Liver (tissue), 9 donors: Measurements from ENCODE around the gene MAGEB17. TPM values are rescaled to one million over a fixed set of nuclear protein-coding genes. Genes with fewer than 3 reads are reported as not detected.

Experiments used
- DNase-seq: peaks from one replicate; pipeline ENCODE4 v3.0.0-alpha.2; 2017; ENCODE audit warnings: low spot score
- H3K27ac ChIP-seq, 2 donors: one replicate each; pipeline ENCODE4 v1.7.0; 2013; ENCODE audit warnings: inconsistent platforms in 2 of 2, low read length in 2 of 2, control low read depth in 1 of 2, low read depth in 1 of 2, mild to moderate bottlenecking in 1 of 2
- H3K27me3 ChIP-seq, 4 donors: one replicate each; pipeline versions ENCODE4 v1.6.1 to v1.7.0; 2013; ENCODE audit warnings: low read length in 3 of 4, inconsistent platforms in 1 of 4, mild to moderate bottlenecking in 1 of 4, moderate library complexity in 1 of 4; ENCODE audit not compliant: control insufficient read depth in 4 of 4, insufficient read depth in 4 of 4
- H3K36me3 ChIP-seq, 4 donors: one replicate each; pipeline versions ENCODE4 v1.6.1 to v1.7.0; 2013; ENCODE audit warnings: low read length in 3 of 4, mild to moderate bottlenecking in 3 of 4, low read depth in 1 of 4, moderate library complexity in 1 of 4; ENCODE audit not compliant: control insufficient read depth in 4 of 4, insufficient read depth in 3 of 4
- H3K4me1 ChIP-seq, 4 donors: one replicate each; pipeline versions ENCODE4 v1.6.1 to v1.7.0; 2013; ENCODE audit warnings: low read length in 3 of 4, mild to moderate bottlenecking in 3 of 4, moderate library complexity in 1 of 4; ENCODE audit not compliant: control insufficient read depth in 4 of 4, insufficient read depth in 4 of 4
- H3K4me3 ChIP-seq, 3 donors: one replicate each; pipeline versions ENCODE4 v1.6.1 to v1.7.0; 2013; ENCODE audit warnings: low read length in 3 of 3, control low read depth in 1 of 3, low read depth in 1 of 3, mild to moderate bottlenecking in 1 of 3
- H3K9ac ChIP-seq, 2 donors: one replicate each; pipeline ENCODE4 v1.7.0; 2013; ENCODE audit warnings: low read length in 2 of 2, mild to moderate bottlenecking in 2 of 2, moderate library complexity in 2 of 2, control low read depth in 1 of 2, low read depth in 1 of 2
- H3K9me3 ChIP-seq, 4 donors: one replicate each; pipeline versions ENCODE4 v1.6.1 to v1.7.0; 2013; ENCODE audit warnings: low read length in 3 of 4; ENCODE audit not compliant: control insufficient read depth in 4 of 4
- CTCF ChIP-seq: fragments of 150-350 bp; IDR thresholded peaks from 2 replicates; pipeline ENCODE4 v1.5.1; 2017; ENCODE audit warnings: improper control_type of control experiment, low read depth, low read length; ENCODE audit not compliant: missing input control
- EGR1 ChIP-seq, 2 donors: IDR thresholded peaks; 2 replicates each; pipeline ENCODE4 v1.6.1; 2016 to 2018; ENCODE audit warnings: antibody characterized with exemption in 2 of 2, low read depth in 2 of 2
- FOXA1 ChIP-seq: IDR thresholded peaks from 2 replicates; pipeline ENCODE4 v1.6.1; 2016; ENCODE audit warnings: antibody characterized with exemption
- HNF4A ChIP-seq, 2 donors: conservative IDR thresholded peaks; 2 replicates each; pipeline ENCODE4 v1.6.1; 2016; ENCODE audit warnings: antibody characterized with exemption in 2 of 2, mild to moderate bottlenecking in 2 of 2
- HNF4G ChIP-seq: IDR thresholded peaks from 2 replicates; pipeline ENCODE4 v1.6.1; 2016; ENCODE audit warnings: antibody characterized with exemption
- JUND ChIP-seq, 2 donors: IDR thresholded peaks; 2 replicates each; pipeline ENCODE4 v1.6.1; 2016; ENCODE audit warnings: antibody characterized with exemption in 2 of 2
- MAX ChIP-seq: IDR thresholded peaks from 2 replicates; pipeline ENCODE4 v1.6.1; 2016; ENCODE audit warnings: antibody characterized with exemption
- TAF1 ChIP-seq: conservative IDR thresholded peaks from 2 replicates; pipeline ENCODE4 v1.6.1; 2016; ENCODE audit warnings: antibody characterized with exemption, mild to moderate bottlenecking
- YY1 ChIP-seq: IDR thresholded peaks from 2 replicates; pipeline ENCODE4 v1.6.1; 2016; ENCODE audit warnings: antibody characterized with exemption, mild to moderate bottlenecking
- WGBS: extraction: QIAGEN DNeasy Blood & Tissue Kit; methylation state at CpG from one replicate; pipeline ENCODE4 v1.1.7; 2013; 5-methylcytosine and 5-hydroxymethylcytosine counted together
- polyA plus RNA-seq, 2 donors: library from polyadenylated mRNA; stranded (reverse) in 1 of 2; unstranded in 1 of 2; fragments of 200-250 nt in 1 of 2; fragments of >200 nt in 1 of 2; fragmentation: Nextera tagmentation in 1 of 2; extraction: Ambion mirVana in 1 of 2; gene quantifications; one replicate each; pipeline versions ENCODE4 v1.2.1 to v1.2.3, GENCODE V29; 2013 to 2015
- total RNA-seq, 2 donors: library from RNA; depleted of rRNA; stranded (reverse); fragments of >200 nt; gene quantifications; one replicate each; pipeline ENCODE4 v1.2.3, GENCODE V29; 2014
- TF ChIP-seq, protein P1 (sequence below): IDR thresholded peaks from 2 replicates; pipeline ENCODE4 v1.6.1; 2016; ENCODE audit warnings: antibody characterized with exemption, mild to moderate bottlenecking
- donor health status: healthy.
- donor health status: healthy.
- donor health status: healthy.
- donor health status: healthy.
- donor health status: healthy.

MAGEB17 gene
- total and polyA plus RNA-seq, 4 donors: not detected

DNA sequence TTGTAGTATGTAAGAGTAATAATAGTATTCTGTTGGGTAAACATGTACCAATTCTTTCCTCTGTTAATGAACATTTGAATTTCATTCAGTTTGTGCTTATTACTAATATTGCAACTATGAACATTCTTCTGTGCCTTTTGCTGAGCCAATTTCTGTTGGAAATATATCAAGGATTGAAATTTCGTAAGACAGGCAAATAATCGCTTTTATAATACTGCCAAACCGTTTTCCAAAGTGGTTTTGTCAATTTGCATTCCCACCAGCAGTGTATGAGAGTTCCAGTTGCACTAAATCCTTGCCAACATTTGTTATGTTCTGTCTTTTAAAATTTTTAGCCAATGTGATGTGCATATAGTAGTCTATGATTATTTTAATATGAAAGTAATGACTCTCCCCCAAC, 38.6 kb downstream of the MAGEB17 start:
- Histone ChIP-seq H3K9ac (no peak overlapping the region), H3K36me3 (no peaks in the 10 kb centered on the region), H3K9me3 (no peaks in the 10 kb centered on the region), H3K4me1 (peaks cover 0 to 3% (median 1%) of the 10 kb centered on the region in 4 donors), H3K27me3 (no peaks in the 10 kb centered on the region), H3K4me3 (no peak overlapping the region), H3K27ac (no peak overlapping the region)
- WGBS: 29% methylated on average over 3 of the region's 3 CpGs
- no peak for DNase-seq
- TF ChIP-seq HNF4A (conservative IDR thresholded peaks at IDR 0.05) (peak in 1 of 2 donors; percentile 20), EGR1 (IDR thresholded peaks at IDR 0.05; ENCODE audit: low read depth in 2 of 2) (no peak)

DNA sequence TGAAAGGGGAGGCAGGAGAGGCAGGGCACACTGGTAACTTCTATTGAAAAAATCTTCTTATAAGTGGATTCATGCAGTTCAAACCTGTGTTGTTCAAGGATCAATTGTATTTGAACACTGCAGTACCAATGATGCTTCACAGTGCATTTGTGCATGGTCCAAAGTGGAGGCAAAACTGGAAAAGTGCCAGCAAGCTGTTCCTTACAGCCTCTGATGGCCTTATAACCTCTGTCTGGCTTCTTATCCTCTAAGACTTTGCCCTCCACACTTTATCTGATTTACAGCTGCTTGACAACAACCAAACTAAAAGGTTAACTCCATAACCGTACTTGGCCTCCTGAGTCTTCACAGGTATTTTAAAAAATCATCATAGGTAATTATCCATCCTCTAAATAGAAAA, 40.4 kb downstream of the MAGEB17 start:
- no peak overlapping the region for H3K27ac ChIP-seq
- TF ChIP-seq JUND (IDR thresholded peaks at IDR 0.05): no peak
- TF ChIP-seq, protein P1, sequence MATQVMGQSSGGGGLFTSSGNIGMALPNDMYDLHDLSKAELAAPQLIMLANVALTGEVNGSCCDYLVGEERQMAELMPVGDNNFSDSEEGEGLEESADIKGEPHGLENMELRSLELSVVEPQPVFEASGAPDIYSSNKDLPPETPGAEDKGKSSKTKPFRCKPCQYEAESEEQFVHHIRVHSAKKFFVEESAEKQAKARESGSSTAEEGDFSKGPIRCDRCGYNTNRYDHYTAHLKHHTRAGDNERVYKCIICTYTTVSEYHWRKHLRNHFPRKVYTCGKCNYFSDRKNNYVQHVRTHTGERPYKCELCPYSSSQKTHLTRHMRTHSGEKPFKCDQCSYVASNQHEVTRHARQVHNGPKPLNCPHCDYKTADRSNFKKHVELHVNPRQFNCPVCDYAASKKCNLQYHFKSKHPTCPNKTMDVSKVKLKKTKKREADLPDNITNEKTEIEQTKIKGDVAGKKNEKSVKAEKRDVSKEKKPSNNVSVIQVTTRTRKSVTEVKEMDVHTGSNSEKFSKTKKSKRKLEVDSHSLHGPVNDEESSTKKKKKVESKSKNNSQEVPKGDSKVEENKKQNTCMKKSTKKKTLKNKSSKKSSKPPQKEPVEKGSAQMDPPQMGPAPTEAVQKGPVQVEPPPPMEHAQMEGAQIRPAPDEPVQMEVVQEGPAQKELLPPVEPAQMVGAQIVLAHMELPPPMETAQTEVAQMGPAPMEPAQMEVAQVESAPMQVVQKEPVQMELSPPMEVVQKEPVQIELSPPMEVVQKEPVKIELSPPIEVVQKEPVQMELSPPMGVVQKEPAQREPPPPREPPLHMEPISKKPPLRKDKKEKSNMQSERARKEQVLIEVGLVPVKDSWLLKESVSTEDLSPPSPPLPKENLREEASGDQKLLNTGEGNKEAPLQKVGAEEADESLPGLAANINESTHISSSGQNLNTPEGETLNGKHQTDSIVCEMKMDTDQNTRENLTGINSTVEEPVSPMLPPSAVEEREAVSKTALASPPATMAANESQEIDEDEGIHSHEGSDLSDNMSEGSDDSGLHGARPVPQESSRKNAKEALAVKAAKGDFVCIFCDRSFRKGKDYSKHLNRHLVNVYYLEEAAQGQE: no peak
- TF ChIP-seq FOXA1: no peak
- TF ChIP-seq HNF4A (conservative IDR thresholded peaks at IDR 0.05): no peak
- TF ChIP-seq CTCF: no peak
- no peak for TF ChIP-seq YY1
- no peak for TF ChIP-seq HNF4G
- no peak for TF ChIP-seq TAF1
- H3K36me3 ChIP-seq: no peaks in the 10 kb centered on the region
- no peak for DNase-seq
- H3K4me1 ChIP-seq: peaks cover 0 to 2% (median under 1%) of the 10 kb centered on the region in 4 donors
- WGBS: 82% methylated on average over 1 of the region's 1 CpG
- H3K9ac ChIP-seq: no peak overlapping the region
- H3K4me3 ChIP-seq: no peak overlapping the region
- H3K27me3 ChIP-seq: no peaks in the 10 kb centered on the region
- no peaks in the 10 kb centered on the region for H3K9me3 ChIP-seq

GRCh38 chrX:16208601-16209000, 41.3 kb downstream of the MAGEB17 start:
- TF ChIP-seq MAX (no peak), TAF1 (no peak), CTCF (no peak)
- Histone ChIP-seq H3K36me3 (no peaks in the 10 kb centered on the region), H3K9me3 (no peaks in the 10 kb centered on the region), H3K27me3 (no peaks in the 10 kb centered on the region), H3K9ac (no peak overlapping the region), H3K4me3 (no peak overlapping the region), H3K4me1 (no peaks in the 10 kb centered on the region), H3K27ac (no peak overlapping the region)
- whole genome bisulfite sequencing: 85% methylated on average over 4 of the region's 4 CpGs
- no peak for DNase-seq
